Lower leg skin (tissue), 3 donors: Measurements from ENCODE around the gene KLHL4.

Experiments
- POLR2A ChIP-seq, 2 donors: fragments of 450-650 bp; IDR thresholded peaks; one replicate each; pipeline ENCODE4 v1.6.1; 2016 to 2017; ENCODE audit warnings: antibody characterized with exemption in 2 of 2, mild to moderate bottlenecking in 1 of 2, moderate library complexity in 1 of 2
- TF ChIP-seq, protein P1 (sequence below), 3 donors: fragments of 450-650 bp; IDR thresholded peaks; one replicate each; pipeline ENCODE4 v1.5.1; 2016; ENCODE audit warnings: antibody characterized with exemption in 3 of 3, mild to moderate bottlenecking in 3 of 3, moderate library complexity in 2 of 3

DNA sequence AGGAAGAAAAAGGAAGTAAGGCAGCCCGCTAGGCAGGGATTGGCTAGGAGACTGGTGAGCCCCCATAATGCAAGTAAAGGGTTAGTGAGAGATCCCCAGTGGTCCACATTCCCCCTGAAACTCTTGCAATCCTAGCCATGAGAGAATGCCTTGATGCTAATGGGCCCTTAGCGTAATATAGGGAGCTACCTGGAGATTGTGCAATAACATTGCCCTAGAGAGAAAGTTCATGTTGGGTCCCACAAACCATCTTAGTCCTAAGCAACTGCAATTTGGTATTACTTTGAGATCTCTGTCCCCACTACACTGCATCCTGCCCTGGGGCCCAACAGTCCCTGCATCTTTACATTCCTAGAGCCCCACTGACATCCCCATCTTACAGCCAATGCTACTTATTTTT, 188.5 kb downstream of the KLHL4 start:
- TF ChIP-seq, protein P1, sequence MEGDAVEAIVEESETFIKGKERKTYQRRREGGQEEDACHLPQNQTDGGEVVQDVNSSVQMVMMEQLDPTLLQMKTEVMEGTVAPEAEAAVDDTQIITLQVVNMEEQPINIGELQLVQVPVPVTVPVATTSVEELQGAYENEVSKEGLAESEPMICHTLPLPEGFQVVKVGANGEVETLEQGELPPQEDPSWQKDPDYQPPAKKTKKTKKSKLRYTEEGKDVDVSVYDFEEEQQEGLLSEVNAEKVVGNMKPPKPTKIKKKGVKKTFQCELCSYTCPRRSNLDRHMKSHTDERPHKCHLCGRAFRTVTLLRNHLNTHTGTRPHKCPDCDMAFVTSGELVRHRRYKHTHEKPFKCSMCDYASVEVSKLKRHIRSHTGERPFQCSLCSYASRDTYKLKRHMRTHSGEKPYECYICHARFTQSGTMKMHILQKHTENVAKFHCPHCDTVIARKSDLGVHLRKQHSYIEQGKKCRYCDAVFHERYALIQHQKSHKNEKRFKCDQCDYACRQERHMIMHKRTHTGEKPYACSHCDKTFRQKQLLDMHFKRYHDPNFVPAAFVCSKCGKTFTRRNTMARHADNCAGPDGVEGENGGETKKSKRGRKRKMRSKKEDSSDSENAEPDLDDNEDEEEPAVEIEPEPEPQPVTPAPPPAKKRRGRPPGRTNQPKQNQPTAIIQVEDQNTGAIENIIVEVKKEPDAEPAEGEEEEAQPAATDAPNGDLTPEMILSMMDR (IDR thresholded peaks at IDR 0.05), result no peak
- TF ChIP-seq POLR2A (IDR thresholded peaks at IDR 0.05), result no peak
